ENCODE measurements around the gene IFT27.

IFT27 gene

GRCh38 chr22:36724836-36725235 is 51.1 kb downstream of the IFT27 start:
- DNase-seq (ENCODE audit: low spot score): no peak

GRCh38 chr22:36722055-36722454 is 53.9 kb downstream of the IFT27 start:
- DNase-seq (ENCODE audit: low spot score): no peak

- DNase-seq (ENCODE audit: low spot score): no peak
Observed at GRCh38 chr22:36715647-36716046, 60.3 kb downstream of the IFT27 start.

GRCh38 chr22:36714110-36714509 is 61.8 kb downstream of the IFT27 start:
- no peak for DNase-seq (ENCODE audit: low spot score)

- DNase-seq (ENCODE audit: low spot score): no peak
Observed at GRCh38 chr22:36713436-36713835, 62.5 kb downstream of the IFT27 start.
